Stimulated activated CD8-positive, alpha-beta memory T cell treated with anti-CD3 and anti-CD28 coated beads, Interleukin-7, amount 100 ng/mL, for 1 hour (primary cell): ENCODE results near the gene COL15A1.

Experiments used
- DNase-seq, 2 donors: peaks; one replicate each; pipeline ENCODE4 v3.0.0-alpha.2; 2020; ENCODE audit warnings: low read depth in 2 of 2

Gene COL15A1

DNA sequence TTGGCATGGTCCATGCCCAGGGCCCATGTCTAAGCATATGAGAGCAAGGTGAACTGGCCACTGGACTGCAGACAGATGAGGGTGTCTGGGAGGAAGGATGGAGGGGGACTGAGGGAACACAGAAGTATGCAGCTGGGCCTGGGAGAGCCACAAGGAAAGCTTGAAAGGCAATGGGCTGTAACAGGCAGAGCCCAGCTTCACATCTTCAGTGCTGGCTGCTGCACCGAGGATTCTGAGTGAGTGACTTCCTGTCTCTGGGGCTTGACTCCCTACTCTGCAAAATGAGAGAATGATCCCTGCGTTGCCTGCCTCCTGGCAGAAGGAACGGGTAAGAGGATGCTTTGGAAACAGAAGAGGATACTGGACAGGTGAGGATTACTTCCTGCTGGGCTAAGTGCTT is 29.0 kb downstream of the COL15A1 start:
- DNase-seq = no peak

- DNase-seq = no peak
These were observed 29.5 kb downstream of the COL15A1 start for GRCh38 chr9:98973171-98973570.

GRCh38 chr9:98973576-98973975 is 29.9 kb downstream of the COL15A1 start:
- DNase-seq = no peak

DNA sequence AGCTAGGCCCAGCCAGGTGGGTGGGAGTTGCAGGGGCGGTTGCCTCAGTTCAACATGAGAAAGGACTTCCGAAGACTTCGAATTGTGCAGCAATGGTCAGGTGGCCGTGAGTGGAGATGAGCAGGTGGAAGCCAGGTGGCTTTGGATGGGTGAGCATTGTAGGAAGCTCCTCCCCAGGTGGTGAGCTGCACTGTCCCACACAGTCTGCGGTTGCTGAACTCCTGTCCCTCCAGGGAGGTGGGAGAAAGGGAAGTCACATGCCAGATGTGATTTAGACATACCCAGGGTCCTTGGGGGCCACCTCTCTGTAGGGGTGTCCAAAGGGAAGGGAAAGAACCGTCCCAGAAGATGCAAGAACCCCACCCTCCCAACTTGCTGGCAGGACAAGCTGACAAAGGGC is 30.4 kb downstream of the COL15A1 start:
- DNase-seq = no peak

GRCh38 chr9:98974554-98974953 is 30.8 kb downstream of the COL15A1 start:
- DNase-seq = no peak

DNA sequence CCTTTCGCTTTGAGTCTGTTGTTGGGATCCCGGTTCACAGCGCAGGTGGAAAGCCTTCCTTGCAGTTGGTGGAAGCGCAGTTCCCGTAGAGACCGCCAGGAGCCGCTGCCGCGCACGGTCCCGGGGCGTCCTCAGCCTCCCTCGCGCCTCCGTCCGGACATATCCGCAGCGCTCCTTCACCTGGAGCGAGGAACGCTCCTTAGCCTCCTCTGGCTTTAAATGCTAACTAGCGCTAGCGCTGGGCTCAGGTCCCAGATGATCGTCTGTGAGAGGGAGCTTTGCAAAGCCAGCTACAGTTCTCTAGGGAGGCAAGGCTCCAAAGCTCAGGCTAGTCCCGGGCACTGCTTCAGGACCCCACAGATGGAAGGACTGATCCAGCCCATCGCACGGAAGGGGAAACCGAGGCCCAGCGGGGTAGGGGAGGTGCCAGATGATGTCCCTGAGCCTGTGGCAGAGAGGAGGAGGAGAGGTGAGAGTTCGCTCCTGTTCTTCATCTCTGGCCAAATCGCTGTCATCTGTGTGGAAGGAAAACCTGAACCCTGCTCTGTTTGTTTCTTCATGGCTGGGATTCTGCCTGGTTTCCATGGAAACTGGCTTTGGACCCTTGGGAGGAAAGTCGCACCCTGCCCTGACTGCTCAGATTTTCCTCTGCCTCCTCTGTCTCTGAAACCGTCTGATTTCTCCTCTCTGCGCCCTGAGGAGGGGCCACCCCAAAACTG is 31.4 kb downstream of the COL15A1 start:
- peak; percentile 62 to 70 for DNase-seq

- DNase-seq = no peak
These were observed 32.1 kb downstream of the COL15A1 start for GRCh38 chr9:98975838-98976237.

GRCh38 chr9:98977246-98977714 is 33.6 kb downstream of the COL15A1 start:
- DNase-seq = no peak

DNA sequence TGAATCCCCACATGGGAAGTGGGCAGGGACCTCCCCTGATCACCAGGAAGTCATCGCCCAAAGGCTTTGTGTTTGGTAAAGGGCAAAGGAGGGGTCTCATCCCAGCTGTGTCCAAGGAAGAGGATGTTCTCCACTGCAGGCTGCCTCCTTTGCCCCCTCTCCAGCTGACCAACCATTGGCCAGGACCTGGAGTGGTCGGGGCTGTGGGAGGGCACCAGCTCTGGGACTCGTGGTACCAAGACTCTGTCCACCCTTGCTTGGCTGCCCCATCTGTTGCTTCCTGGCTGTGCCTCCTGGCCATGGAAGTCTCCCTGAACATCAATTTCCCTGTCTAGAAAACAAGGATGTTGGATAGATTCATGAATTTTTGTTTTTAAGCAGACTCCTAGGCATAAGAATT is 34.1 kb downstream of the COL15A1 start:
- no peak for DNase-seq

GRCh38 chr9:98978231-98978681 is 34.5 kb downstream of the COL15A1 start:
- DNase-seq = no peak

- no peak for DNase-seq
These were observed 36.6 kb downstream of the COL15A1 start for GRCh38 chr9:98980291-98980690.

DNA sequence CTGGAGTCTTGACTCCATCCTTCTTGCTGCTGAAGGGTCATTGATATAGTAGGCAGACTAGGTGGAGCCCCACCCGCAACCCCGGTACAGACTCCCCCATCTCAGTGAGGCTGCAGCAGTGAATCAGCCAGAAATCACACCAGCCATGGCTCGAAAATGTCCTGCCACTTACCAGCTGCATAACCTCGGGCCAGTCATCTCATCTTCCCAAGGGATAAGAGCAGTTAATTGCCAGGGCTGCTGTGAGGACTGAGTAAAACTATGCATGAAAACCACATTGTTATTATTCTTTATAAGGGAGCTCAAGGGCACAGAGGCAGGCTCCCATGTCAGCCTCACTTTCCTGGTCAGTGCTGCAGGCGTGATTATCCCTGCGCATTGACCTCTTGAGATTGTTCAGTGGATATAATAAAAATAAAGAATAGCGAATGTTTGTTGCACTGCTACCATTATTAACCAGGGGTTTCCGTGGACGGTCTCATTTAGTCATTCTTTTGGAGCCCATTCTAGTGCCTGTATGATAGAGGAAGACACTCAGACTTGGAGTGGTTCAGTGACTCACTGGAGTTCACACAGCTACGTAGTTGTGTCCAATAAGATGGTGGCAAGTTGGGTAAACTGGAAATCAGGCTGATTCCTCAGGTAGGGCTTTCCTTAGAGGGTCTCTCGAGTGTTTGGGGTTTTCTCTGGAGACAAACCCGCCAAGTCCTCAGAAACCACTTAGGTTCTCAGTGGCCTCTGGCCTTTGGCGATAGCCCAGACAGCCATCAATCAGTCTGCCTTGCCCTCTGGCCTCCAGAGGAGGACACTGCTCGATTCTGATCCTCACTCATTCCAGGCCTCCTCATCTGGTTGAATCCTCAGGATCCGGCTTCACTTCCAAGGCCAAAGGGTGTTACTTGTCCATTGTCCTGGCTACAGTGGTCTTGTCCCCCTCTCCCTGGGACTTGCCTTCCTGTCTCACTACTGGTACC is 39.9 kb downstream of the COL15A1 start:
- DNase-seq = no peak

- no peak for DNase-seq
These were observed 41.9 kb downstream of the COL15A1 start for GRCh38 chr9:98985596-98985995.

- DNase-seq = no peak
These were observed 43.4 kb downstream of the COL15A1 start for GRCh38 chr9:98986866-98987651.

DNA sequence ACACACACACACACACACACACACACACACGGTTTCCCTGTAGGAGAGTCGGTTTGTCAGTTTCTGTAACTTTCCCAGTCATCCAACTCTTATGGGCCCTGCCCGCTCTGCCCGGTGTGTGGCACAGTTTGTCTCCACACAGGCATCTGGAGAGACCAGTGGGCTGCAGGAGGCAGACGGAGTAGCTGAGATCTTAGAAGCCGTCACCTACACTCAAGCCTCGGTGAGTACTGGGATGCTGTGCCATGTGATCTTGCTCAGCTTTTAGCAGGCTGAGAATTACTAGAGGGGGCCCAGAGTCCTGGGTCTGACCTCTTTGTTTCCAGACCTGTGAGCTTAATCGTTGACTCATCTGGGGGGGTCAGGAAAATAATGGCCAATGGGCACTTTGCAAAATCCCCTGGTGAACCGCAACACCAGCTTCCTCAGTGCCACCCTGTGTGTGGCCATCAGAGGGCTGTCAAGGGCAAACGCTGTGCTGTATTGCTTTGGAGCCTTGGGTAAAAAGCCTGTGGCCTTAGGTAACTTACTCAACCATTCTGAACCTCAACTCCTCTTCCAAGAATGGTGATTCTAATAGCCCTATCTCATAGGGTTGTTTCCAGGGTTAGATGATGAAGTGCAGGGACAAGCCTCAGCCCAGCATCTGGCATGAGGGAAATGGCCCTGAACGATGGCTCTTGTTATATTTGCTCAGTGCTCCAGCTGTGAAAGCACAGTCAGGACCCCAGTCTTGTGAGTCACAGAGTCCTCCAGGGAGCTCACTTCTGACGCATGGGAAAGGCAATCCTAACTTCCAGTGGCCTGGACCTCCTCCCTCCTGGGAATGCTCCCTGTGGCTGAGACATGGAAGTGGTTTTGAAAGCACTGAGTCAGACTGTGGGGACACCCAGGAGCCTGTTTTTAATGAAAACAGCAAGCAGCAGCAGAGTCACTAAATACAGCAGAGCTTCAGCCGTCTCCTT is 45.6 kb downstream of the COL15A1 start:
- no peak for DNase-seq

GRCh38 chr9:98990181-98990870 is 46.6 kb downstream of the COL15A1 start:
- no peak for DNase-seq

- no peak for DNase-seq
These were observed 48.6 kb downstream of the COL15A1 start for GRCh38 chr9:98992107-98992884.

DNA sequence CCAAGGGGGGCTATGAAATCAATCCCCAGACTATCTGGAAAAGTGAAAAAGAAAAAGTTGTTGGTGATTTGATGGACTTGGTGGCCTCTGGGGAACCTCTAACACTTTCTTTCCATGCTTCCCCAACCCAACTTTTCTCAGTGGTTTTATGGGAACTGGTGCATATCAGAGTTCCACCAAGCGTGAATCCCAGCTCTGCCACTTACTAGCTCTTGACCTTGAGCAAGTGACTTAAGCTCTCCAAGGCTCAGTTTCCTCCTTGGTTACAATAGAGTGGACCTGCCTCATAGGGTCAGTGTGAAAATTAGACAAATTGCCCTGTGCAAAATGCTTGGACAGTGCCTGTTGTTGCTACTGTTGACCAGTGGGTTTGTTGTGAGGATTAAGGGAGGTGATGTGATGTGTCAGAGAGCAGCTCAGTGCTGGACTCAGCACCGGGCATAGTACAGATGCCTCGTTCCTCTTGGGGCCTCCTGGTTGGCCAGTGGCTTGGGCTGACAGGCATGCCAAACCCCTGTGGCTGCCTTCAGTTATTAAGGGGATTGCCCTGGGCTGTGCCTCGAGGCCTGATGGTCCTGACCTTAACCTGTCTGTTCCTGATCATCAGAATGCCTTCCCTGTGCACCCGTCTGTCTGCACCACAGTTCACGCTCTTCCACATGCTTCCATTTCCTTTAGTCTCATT is 49.3 kb downstream of the COL15A1 start:
- DNase-seq = no peak

DNA sequence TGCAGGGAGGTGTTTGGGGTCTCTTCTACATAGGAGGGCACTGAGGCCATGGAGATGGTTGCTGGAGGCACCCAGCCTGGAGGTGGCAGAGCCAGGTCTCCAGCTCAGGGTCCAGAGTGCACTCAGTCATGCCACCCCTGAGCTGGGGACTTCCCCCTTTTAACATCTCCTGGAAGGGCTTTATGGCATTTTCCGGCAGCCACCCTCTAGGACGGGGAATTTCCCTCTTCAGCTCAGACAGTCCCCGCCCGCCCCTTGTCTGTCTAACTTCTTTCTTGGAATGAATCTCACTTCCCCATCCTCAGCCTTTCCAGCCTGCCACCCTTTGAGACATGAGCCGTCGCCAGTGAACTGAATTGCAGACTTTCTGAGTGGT is 49.9 kb downstream of the COL15A1 start:
- DNase-seq = no peak
